Fibroblast of villous mesenchyme (primary cell): ENCODE data around the gene LRRC52. TPM values are rescaled to one million over a fixed set of nuclear protein-coding genes. Genes with fewer than 3 reads are reported as not detected.
"Not testable (repeated sequence)": the region's sequence is repeated elsewhere in the genome, so short reads cannot be mapped to it uniquely, and the experiment has no call there.

ENCODE experiments used
- DNase-seq: peaks from one replicate; pipeline ENCODE4 v3.0.0-alpha.2; 2010; ENCODE audit warnings: low read depth
- H3K4me3 ChIP-seq: 2 replicates; pipeline ENCODE4 v1.5.1; 2011; ENCODE audit warnings: low read depth, mild to moderate bottlenecking, low read length
- total RNA-seq: library from RNA; depleted of rRNA; stranded (reverse); fragments of >200 nt; gene quantifications from 2 replicates; pipeline ENCODE4 v1.2.3, GENCODE V29; 2012
- TF ChIP-seq, protein P1 (sequence below): IDR thresholded peaks from 2 replicates; pipeline ENCODE4 v1.5.1; 2012; ENCODE audit warnings: low read depth, mild to moderate bottlenecking, low read length; ENCODE audit not compliant: insufficient read depth

Gene LRRC52
- total RNA-seq, 1 donor = not detected

- H3K4me3 ChIP-seq = no peak overlapping the region
- TF ChIP-seq, protein P1, sequence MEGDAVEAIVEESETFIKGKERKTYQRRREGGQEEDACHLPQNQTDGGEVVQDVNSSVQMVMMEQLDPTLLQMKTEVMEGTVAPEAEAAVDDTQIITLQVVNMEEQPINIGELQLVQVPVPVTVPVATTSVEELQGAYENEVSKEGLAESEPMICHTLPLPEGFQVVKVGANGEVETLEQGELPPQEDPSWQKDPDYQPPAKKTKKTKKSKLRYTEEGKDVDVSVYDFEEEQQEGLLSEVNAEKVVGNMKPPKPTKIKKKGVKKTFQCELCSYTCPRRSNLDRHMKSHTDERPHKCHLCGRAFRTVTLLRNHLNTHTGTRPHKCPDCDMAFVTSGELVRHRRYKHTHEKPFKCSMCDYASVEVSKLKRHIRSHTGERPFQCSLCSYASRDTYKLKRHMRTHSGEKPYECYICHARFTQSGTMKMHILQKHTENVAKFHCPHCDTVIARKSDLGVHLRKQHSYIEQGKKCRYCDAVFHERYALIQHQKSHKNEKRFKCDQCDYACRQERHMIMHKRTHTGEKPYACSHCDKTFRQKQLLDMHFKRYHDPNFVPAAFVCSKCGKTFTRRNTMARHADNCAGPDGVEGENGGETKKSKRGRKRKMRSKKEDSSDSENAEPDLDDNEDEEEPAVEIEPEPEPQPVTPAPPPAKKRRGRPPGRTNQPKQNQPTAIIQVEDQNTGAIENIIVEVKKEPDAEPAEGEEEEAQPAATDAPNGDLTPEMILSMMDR = no peak
- peak; percentile 7 for DNase-seq
Measured at GRCh38 chr1:165580931-165581871, 37.4 kb downstream of the LRRC52 start.

DNA sequence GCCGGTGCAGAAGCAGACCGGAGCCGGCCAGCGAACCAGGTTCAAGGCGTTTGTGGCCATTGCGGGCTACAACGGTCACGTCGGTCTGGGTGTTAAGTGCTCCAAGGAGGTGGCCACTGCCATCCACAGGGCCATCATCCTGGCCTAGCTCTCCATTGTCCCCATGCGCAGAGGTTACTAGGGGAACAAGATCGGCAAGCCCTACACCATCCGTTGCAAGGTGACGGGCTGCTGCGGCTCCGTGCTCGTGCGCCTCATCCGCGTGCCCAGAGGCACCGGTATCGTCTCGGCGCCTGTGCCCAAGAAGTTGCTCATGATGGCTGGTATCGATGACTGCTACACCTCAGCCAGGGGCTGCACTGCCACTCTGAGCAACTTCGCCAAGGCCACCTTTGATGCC, 38.1 kb downstream of the LRRC52 start:
- no peak for DNase-seq
- TF ChIP-seq, protein P1 = no peak
- H3K4me3 ChIP-seq = no peak overlapping the region

DNA sequence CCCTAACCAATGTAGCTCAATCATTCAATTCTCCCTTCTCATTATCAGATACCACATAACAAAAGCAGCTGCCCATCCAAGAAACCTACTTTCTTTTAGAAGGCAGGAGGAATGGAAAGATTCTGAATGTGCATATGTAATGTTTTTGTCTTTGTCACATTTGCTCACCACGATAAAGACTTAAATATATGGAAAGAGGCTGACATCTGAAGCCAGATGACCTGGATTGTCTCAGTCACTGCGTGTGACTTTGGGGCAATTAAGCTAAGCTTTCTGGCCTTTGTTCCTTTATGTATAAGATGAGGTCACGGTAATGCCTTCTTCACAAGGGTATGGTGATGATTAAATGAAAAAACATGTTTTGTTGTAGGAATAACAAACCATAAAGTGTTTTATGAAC, 42.6 kb downstream of the LRRC52 start:
- no peak for DNase-seq
- no peak overlapping the region for H3K4me3 ChIP-seq
- TF ChIP-seq, protein P1 = no peak

DNA sequence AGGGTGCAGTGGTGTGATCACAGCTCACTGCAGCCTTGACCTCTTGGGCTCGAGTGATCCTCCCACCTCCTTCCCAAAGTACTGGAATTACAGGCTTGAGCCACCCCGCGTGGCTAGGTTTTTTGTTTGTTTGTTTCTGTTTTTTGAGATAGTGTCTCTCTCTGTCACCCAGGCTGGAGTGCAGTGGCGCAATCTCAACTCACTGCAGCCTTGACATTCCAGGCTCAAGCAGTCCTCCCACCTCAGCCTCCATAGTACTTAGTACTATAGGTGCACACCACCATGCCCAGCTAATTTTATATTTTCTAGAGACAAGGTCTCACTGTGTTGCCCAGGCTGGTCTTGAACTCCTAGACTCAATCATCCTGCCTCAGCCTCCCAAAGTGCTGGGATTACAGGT, 47.6 kb downstream of the LRRC52 start:
- DNase-seq, H3K4me3 ChIP-seq: not testable (repeated sequence)

GRCh38 chr1:165592945-165593823, 49.4 kb downstream of the LRRC52 start:
- H3K4me3 ChIP-seq = no peak overlapping the region
- TF ChIP-seq, protein P1 = peak; percentile 92
- peak; percentile 82 for DNase-seq

DNA sequence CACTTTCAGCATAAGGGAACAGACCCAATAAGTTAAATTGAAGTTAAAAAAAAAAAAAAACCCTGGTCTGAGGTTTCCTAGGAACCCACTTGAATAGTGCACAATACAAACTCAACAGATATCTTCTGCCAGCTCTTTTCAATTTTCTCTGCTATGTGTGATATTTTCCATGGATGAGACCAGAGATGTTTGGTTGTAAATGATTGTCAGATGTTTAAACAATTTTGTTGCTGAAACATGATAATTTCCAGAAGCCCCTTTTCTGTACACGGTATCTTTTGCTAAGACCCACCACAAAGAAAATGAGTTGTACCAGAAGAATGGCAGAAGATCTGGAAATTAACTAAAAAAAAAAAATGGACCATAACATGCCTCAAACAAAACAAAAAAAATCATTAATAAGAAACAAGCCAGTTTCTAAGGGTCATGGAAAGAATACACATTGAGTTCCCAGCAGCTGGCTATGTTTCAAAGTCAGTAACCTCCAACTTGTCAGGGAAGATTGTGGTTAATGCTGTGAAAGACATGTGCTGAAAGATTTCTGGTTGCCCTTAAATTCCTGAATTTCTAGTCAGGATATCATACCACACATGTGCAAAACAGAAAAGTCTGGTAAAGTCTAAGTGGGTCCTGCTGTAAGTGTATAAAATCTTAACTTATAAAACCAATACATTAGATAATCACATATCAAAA, 51.6 kb downstream of the LRRC52 start:
- peak; percentile 18 for DNase-seq
- H3K4me3 ChIP-seq = no peak overlapping the region
- TF ChIP-seq, protein P1 = no peak
